Stimulated activated CD4-positive, alpha-beta T cell treated with anti-CD3 and anti-CD28 coated beads, Interleukin-12 subunit alpha, Interleukin-12 subunit beta, amount 100 ng/mL, for 48 hours (primary cell): ENCODE results near the gene ZSCAN18.

Source experiments
- DNase-seq, 3 donors: peaks; one replicate each; pipeline ENCODE4 v3.0.0-alpha.2; 2020; ENCODE audit warnings: low read depth in 2 of 3, low spot score in 1 of 3

The ZSCAN18 gene

DNA sequence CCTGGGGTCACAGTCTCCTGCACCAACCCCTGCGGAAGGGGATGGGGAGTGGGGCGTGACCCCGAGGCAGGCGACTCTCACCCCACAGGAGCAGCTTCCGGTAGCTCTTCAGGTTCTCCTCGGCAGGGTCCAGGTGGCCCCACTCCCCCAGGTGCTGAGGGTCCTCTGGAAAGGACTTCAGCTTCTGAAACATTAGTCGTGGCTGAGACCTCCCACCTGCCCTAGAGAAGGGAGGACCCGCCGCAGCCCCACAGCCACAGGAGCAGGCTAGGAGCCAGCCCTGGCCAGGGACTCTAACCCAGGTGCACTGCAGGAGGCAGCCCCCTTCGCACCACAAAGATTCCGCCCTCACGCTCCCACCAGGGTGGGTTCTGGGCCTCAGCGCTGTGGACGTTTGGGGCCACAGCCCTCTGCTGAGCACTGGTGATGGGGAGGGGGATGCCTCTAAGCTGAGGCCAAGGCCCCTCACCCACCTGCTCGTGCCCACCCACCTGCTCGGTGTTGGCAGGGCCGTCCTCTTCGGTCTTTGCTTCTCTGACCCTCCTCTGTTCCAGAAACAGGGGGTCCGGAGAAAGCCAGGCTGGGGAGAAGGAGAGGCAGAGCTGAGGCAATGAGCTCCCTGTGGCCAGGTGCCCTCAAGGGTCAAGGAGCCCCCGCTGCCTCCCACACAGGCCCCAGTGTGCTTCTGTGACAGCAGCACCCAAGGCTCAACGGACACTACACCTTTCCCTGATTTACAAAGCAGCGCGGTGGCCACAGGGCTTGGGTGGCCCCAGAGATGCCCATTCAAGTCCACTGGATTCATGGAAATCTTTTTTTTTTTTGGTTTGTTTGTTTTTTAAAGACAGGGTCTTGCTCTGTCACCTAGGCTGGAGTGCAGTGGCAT, 11.0 kb downstream of the ZSCAN18 start:
- DNase-seq, result no peak

DNA sequence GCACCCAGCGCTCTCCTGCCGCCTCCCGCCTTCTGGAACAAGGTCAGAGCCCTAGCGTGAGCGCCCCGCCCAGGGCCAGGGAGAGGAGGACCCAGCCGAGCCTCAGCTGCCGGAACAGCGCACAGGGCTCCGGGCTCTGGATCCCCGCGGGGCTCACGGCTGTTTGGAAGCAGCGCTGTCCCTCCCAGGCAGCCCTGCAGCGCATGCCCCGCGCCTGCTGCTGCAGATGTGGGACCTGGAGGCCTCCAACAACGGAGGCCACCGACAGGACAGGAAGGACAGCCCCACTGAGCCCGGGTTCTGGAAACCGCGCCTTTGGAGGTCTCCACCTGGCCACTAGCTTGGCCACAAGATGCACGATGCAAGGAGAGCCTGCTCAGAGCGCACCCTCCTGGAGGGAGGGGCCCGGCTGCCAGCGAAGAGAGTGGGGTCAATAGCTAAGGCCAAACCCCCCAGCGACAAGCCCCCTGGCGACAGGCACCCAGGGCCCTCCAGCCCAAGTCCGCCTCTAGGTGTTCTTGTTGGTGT, 12.6 kb downstream of the ZSCAN18 start:
- no peak for DNase-seq

DNA sequence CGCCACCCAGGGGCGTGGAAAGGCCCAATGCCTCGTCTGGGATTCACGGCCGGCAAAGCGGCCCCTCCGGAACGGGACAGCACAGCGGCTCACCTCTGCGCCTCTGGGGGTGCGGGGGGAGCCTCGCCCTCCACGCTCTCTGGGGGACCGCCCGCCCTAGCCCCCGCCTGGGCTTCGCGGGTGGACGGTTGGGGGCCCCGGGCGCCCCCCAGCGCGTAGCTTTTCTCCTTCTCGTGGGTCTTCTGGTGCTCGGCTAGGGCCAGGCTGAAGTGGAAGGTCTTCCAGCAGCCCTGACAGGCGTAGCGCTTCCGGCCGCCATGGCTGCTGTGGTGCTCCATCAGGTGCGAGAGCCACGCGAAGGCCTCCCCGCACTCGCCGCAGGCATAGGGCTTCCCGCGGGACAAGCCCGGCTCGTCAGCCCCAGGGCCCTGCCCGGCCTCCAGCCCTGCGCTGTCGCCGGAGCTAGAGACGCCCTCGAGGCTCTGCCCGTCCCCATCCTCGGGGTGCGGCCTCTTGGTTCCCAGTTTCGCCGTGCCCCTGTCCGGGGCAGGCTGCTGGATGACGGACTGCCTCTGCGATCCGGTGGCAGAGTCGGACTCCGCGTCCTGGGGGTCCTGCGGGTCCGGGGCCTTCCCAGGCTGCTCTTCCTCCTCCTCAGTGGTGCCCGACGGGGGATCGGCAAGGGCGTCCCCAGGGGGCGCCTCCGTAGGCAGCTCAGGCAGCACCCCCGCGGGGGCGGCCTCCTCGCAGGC, 13.3 kb downstream of the ZSCAN18 start:
- no peak for DNase-seq

DNA sequence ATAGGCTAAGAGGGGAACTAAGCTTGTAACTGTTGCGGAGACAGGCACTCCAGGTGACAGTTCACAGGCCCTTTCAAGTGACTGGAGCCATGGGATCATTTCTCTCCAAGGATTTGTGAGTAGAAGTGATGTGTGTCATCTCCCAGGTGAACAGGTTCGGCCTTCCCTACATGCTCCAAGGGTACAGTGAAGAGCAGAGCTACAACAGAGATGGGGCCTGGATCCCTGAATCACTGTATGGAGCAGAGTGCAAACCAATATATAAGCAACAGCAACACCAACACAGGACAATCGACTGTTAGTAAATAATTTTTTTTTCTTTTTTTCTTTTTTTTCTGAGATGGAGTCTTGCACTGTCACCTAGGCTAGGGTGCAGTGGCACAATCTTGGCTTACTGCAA, 15.0 kb downstream of the ZSCAN18 start:
- no peak for DNase-seq

DNA sequence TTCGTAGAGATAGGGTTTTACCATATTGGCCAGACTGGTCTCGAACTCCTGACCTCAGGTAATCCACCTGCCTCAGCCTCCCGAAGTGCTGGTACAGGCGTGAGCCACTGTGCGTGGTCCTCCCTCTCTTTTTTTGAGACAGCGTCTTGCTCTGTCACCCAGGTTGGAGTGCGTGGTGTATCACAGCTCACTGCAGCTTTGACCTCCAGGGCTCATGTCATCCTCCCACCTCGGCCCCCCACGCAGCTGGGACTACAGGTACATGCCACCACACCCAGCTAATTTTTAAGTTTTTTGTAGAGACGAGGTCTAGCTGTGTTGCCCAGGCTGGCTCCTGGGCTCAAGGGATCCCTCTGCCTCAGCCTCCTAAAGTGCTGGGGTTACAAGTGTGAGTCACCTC, 18.2 kb downstream of the ZSCAN18 start:
- no peak for DNase-seq

DNA sequence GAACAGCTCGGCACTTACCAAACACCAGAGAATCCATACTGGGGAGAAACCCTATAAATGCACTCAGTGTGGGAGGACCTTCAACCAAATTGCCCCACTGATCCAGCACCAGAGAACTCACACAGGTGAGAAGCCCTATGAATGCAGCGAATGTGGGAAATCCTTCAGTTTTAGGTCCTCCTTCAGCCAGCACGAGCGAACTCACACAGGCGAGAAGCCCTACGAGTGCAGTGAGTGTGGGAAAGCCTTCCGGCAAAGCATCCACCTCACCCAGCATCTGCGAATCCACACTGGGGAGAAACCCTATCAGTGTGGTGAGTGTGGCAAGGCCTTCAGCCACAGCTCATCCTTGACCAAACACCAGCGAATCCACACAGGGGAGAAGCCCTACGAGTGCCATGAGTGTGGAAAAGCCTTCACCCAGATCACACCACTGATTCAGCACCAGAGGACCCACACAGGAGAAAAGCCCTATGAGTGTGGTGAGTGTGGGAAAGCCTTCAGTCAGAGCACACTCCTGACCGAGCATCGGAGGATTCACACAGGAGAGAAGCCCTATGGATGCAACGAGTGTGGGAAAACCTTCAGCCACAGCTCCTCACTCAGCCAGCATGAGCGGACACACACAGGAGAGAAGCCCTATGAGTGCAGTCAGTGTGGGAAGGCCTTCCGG, 30.7 kb downstream of the ZSCAN18 start:
- DNase-seq, result no peak

DNA sequence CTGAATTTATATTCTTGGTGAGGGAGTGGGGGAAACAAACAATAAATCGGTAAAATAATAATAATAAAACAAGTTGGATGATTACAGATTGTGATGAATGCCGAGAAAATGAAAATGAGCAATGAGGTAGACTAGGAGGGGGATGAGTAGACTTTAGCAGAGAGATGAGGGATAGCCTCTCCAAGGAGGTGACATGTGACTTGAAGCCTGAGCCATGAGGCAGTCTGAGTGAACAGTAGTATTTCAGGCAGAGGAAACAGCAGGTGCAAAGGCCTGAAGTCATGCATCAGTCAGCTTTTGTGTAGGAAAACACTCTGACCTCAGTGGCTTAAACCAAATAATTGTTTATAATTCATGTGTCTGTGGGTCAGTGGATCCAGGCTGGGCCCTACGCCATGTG, 34.3 kb downstream of the ZSCAN18 start:
- DNase-seq, result no peak

DNA sequence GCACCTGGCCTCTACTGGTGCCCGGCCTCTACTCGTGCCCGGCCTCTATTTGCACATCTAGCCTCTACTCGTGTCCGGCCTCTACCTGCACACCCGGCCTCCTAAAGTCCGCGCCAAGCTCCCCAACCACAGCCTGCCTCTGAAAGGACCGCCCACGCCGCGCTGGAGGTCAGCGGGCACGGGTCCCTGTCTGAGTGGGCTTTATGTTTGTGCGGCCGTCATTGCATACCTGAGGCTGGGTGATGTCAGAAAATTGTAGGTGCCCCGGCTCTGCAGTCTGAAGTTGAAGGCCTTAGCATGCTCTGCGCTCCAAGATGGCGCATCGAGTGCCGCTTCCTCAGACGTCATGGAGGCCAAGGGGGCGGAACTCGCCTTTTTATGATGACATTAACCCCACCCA, 37.8 kb downstream of the ZSCAN18 start:
- no peak for DNase-seq

DNA sequence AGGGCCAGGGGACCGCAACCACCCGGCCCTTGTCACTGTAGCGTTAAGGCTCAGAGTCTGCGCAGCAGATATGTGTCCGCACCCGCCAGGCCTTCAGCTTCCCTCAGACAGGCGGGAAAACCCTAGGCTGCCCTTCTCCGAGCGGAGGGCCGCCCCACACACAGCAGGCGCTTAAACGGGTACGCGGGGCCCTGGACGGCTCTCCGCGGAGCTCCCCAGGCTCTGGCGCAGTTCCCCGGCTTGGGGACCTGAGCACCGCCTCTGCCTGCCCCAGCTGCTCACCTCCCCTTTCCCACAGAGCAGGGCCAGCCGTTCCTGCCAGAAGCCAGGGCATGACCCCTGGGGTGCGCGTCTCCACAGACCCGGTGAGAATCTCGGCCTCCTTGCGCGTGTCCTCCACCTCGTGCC, 38.4 kb downstream of the ZSCAN18 start:
- no peak for DNase-seq

DNA sequence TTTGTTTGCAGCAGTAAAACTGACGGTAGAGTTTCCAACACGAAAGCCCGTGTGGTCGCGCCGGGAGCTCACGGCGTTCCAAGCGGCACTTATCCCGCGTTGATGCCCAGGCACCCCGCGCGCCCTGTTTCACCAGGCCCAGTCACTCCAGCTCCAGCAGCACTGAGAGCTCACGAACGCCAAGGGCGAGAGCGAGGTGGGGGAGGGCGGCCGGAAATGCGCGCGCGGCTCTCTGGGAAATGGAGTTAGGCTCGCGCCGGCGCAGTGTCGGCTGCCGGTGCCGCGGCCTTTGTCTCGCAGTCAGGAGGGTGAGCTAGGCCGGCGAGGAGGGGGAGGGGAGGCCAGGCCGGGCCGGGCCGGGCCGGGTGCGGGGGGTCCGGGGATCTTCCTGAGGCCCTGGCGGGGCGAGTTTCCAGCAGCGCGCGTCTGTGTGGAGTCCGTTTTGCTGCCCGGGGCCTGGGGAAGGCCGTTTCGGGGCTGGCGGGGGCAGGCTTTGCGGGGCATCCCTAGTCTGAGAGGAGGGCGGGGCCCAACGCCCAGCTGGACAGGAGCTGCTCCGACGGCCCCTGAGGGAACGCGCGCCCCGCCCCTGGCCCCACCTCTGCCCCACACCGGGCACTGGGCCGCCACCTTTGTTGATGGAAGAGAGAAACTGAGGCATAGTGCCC, 38.9 kb downstream of the ZSCAN18 start, which contains the start of gene ZNF135:
Gene ZNF135, plus strand, starts transcription at position 280 of the 668 bp plus-strand sequence. CDS start 721 bp downstream, outside the sequence.
- peak; percentile 13 to 37 (median 30) for DNase-seq

DNA sequence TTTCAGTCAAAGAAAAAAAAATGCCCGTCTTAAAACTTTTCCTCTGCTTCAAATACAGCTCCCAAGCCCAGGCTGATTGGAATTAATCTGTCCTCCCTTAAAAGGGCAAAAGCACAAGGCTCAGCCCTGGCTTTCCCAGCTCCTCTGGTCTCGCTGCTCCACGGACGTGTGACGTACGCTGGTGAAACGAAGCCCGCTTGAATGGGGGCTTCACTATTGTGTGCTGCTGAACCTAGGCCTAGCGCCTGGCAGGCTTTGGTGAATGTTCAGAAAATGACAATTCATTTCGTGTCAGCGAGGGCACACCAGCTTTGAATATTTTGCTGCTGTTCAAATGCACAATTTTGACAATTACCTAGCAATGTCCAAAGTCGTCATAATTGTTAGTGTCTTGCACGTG, 39.6 kb downstream of the ZSCAN18 start:
- DNase-seq, result no peak

DNA sequence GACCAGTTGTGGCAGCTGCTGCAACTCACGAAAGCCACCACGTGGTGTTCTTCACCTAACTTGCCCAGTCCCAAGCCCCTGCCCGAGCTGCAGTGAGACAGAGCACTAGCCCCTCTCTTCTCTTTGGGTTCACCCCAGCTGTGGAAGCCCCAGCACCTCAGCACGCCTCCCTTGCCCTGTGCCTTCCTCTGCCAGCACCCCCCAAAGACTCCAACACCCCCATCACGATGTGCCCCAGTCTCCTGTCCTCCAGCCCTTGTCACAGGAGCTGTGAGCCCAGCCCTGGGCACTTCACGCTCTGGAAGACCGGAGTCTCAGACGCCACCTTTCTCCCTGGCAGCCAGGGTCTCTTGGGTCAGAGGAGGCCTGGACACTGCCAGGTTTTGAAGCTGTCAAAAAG, 41.2 kb downstream of the ZSCAN18 start:
- DNase-seq, result no peak

DNA sequence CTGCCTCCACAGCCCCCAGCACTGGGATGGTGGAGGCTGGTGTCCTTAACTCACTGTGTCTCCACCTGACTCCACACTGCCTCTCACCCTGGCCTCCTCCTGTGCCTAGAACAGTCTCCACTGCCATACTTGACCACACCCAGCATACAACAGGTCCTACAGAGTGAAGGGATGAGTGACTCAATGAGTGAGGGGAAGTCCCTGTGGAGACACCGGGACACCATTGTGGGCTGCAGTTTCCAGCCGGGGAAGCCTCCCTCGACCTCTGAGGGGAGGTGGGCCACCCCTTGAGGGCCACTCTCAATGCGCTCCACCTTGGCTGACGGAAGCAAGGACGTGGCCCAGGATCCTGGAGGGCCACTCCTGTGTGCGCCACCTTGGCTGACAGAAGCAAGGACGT, 41.8 kb downstream of the ZSCAN18 start:
- no peak for DNase-seq

DNA sequence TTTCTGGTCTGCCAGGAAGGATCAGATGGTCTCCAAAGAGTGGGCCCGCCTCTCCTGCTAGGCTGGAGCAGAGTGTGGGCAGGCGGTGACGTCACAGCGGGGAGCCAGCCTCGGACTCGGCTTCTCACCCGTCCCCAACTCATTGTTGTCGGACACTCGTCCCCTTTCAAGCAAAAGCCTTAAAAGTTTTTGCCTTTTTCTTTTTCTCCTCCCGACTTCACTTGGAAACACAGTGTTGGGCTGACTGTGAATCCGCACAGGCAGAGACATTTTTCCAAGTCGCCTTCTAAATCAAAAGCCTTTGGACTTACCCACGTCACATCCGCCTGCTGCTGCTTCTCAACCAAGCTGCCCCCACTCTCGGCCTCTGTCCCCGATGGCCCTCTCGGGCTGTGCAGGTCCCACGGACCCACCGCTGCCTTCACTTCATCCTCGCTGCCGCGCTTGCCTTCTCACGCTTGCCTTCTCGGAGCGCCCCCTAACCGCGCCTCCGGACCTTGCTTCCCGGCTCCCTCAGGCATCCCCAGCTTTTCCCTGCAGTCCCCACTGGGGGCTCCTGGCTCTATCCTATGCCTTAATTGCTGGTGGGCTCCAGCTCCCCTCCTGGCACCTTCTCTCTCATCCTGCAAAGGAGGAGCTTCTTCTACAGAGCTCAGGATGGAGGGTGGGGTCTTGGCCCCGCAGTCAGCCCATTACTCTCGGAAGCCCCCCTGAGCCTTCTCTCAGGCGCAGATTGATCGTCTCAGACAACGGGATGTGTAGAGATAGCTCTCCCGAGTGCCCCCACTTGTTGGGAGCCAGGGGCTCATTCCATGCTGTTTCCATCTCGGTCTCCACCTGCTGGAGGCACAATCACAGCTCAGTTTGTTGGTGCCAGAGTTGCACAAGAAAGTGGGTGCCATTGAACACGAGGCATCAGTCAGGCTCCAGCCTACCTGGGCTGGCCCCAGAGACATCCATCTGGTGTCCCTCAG, 42.8 kb downstream of the ZSCAN18 start:
- no peak for DNase-seq

DNA sequence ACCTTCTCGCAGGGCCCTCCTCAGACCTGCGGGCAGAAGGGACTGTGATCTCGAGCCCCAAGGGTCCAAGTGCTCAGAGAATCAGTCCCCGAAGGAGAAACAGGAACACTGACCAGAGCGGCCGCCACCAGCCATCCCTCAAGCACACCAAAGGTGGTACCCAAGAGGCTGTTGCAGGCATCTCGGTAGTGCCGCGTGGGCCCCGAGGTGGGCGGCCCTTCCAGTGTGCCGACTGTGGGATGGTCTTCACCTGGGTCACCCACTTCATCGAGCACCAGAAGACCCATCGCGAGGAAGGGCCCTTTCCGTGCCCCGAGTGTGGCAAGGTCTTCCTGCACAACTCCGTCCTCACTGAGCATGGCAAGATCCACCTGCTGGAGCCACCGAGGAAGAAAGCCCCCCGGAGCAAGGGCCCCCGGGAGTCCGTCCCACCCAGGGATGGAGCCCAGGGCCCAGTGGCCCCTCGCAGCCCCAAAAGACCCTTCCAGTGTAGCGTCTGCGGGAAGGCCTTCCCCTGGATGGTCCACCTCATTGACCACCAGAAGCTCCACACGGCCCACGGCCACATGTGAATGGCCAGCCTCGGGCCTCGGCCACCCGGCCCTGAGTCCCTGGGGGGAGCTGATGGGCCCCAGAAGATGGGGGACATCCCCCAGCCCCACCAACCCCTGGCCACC, 44.4 kb downstream of the ZSCAN18 start:
- DNase-seq, result no peak

DNA sequence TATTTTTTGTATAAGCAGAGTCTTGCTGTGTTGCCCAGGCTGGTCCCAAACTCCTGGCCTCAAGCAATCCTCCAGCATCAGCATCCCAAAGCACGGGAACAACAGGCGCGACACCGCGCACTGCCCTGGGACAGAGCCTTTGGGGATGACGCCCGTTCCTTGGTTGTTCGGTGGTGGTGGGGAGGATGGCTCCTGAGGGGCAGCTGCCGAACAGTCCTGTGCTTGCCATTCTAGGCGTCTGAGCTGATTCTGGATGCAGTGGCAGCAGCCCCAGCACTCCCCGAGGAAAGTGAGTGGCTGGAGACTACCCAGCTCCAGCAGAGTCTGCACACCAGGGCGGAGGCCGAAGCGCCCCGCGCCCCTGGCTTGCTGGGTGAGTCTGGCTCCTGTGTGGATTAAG, 45.8 kb downstream of the ZSCAN18 start:
- no peak for DNase-seq

DNA sequence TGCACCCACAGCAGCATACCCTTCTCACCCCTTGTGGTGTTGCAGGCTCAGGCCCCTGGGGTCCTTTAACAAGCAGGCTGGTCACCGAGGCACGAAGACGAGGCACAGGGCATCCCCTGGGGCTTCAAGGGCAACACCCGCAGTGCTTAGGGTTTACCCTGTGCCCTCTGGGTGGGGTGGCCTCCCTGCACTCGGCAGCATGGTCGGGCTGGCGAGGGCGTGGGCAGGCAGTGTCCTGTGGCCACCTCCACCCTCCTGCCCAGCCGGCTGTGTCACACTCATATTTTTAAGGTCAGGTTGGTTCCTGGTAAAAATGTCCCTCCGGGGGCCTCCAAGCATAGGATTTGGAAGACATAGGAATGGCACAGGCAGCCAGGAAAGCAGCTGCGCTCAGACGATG, 50.4 kb downstream of the ZSCAN18 start:
- DNase-seq, result no peak

DNA sequence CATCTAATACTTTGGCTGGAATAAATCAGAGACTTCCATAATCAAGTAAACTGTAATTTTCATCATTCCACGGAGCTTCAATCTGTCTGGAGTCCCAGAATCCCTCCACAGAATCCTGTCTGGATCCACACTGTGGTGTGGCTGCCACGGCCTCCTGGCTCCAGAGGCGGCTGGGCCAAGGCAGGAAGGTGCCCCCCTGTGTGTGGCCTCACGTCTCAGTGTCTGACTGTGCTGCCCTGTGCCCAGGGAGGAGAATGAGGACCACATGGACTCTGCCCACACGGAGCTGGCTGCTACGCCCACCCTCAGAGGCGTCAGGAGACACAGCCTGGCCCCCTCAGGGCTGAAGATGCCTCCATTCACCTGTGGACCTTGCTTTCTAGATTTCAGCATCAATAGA, 51.2 kb downstream of the ZSCAN18 start:
- no peak for DNase-seq

DNA sequence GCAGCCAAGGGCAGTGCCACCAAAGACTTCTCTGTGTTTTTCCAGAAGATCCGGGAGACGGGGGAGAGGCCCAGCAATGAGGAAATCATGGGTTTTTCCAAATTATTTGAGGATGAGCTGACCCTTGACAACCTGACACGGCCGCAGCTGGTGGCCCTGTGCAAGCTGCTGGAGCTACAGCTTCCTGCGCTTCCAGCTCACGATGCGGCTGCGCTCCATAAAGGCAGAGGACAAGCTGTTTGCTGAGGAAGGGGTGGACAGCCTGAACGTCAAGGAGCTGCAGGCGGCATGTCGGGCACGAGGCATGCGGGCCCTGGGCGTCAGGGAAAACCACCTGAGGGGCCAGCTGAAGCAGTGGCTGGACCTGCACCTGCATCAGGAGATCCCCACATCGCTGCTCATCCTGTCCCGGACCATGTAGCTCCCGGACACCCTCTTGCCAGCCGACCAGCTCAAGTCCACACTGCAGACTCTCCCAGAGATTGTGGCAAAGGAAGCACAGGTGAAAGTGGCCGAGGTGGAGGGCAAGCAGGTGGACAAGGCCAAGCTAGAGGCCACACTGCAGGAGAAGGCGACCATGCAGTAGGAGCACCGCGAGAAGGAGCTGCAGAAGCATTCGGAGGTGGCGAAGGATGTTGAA, 52.5 kb downstream of the ZSCAN18 start:
- DNase-seq, result no peak
